Activated CD4-positive, alpha-beta T cell treated with anti-CD3 and anti-CD28 coated beads, Interleukin-2, amount 50 U/mL, for 48 hours (primary cell): ENCODE data around the gene SASH3.
A peak's percentile ranks its signal among the peaks of the same experiment; 100 is the strongest.

Experiments used
- DNase-seq, 2 experiments: peaks; one replicate each; pipeline ENCODE4 v3.0.0-alpha.2; 2020

SASH3 gene

DNA sequence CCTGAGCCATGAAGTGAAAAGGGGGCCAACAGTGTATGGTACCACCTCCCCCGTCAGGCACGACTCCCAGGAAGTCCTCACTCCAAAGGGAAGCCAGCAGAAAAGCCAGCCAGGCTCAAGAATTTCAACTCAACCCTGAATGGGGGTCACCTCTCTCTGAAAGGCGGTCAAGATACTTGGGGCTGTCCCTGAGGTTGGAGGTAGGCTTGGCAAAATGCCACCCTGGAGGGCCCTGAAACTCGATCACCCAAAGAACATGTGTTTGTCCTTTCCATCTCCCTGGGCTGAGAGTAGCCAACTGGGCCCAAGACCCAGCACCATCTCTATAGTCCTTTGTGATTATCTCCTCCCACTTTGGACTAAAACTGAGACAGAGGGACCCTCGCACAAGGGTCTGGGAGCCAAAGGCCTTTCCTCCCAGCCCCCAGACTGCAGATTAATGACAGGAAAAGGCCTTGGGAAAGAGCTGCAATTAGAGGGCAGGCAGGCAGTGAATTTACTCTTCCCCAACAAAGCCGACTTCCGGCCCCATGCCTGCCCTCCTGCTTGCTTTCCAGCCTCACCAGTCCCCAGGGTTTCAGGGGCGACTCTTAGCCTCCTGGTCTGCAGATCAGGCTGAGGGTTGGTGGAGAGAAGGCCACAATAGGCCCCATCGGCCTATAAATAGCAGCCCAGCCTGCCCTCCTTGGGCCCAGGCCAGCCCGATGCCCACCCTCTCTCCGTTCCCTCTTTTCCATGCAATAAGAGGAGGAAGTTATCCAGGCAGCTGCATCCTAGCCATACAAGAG lies 5.6 kb downstream of the SASH3 start:
- DNase-seq, result no peak

DNA sequence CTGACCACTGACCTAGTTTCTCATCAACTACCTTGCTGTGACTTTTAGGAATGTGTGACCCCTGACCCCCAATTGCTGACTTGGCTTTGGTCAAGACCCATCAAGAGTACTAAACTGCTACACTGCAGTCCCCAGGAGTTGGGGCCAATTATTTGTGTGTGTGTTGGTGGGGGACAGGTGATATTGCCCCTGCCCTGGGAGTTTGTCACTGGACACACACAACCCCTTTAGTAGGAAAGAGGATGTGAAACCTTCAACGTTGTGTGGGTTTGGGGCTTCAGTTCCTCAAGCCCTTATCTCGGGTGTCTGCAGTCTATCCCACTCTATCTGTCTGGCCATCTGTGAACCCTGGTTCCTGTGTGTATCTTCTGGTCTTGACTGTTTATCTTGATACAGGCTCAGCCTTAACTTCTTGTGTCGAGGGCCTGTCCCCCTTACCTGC lies 6.5 kb downstream of the SASH3 start:
- no peak for DNase-seq

DNA sequence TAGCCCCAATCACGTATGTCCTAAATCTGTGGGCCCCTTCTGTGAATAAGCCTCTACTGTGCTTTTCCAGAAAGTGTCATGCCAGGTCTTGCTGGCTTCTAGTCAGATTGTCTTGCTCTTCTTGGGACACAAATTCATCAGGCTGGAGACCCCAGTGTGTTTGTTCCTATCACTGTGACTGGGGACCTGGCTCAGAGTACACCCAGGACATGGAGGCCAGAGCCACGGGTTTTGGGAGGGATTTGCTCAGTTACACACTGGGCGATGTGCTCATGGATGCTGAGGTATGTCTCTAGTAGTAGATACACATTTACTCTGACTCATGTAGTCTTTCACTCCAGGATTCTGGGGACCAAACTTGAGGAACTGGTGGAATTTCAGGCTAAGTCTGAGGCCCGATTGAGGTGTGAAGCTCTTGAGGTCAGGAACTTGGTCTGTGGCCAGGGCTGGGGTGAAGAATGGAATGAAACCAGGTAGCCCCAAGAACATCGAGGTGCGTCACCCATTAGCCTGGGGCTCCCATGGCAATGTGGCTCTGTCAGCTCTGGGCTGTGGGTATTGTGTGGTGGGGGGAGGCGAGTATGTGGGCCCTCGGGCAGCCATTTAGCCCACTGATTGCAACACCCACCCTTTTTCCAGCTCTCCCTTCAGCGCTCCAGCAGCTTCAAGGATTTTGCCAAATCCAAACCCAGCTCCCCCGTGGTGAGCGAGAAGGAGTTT lies 7.7 kb downstream of the SASH3 start:
- DNase-seq, result no peak

DNA sequence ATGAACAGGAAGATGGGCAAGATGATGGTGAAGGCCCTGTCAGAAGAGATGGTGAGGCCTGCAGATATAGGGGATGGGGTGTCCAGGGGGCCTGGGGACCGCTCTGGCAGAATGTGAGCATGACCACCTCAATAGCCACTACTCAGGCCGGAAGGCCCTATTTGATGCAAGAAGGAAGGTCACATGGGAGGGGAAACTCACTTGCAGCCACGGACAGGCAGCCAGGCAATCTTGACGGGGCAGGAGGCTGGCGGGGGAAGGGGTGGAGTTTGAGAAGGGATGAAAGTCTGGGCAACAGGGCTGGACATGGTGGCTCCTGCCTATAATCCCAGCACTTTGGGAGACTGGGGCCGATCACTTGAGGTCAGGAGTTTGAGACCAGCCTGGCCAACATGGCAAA lies 8.8 kb downstream of the SASH3 start:
- no peak for DNase-seq

DNA sequence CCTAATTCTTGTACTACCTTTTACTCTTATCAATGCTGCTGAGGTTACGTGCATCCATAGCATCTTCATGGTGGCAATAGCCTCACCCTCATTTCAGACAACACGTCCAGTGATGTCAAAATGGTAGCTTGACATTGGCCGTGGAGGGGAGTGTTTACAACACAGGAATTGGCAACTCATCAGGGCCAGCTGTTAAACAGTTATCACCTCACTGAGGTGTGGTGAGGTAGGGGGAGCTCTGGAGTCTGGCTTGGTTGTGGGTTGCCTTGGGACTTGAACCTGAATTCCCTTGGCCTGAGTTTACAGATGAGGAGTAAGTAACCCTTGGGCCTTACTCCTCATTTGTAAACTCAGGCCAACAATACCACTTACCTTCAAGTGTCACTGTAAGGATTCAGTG lies 10.4 kb downstream of the SASH3 start:
- DNase-seq, result no peak

DNA sequence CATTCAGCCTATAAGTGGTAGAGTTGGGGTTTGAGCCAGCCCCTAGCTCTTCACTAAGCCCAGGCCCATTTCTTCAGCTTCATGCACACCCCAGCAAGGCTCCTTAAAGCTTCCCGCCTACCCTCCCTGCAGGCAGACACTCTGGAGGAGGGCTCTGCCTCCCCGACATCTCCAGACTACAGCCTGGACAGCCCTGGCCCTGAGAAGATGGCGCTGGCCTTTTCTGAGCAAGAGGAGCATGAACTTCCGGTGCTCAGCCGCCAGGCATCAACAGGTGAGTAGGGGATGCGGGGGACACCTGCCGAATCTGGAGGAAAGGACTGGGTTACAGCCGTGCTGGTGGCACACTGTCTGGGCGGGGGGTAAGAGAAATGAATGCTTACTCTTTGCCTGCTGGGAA lies 11.1 kb downstream of the SASH3 start:
- DNase-seq, result no peak

DNA sequence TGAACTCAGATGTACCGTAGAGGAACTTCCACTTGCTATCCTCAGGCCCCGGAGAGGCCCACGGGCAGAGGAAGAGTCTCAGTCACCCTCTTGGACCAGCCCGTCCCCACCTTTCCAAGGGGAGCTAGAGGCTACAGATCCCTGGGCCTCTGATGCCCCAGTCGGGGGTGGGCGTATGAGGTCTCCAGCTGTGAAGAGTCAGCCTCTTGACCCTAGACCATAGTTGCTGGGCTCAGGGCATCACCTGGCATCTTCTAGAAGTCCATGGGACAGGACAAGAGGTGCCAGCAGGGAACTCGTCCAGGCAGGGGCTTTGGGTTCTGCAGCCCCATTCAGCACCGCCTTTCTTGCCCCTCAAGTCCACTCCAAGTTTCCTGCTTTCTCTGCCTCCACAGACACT lies 11.6 kb downstream of the SASH3 start:
- DNase-seq, result no peak

DNA sequence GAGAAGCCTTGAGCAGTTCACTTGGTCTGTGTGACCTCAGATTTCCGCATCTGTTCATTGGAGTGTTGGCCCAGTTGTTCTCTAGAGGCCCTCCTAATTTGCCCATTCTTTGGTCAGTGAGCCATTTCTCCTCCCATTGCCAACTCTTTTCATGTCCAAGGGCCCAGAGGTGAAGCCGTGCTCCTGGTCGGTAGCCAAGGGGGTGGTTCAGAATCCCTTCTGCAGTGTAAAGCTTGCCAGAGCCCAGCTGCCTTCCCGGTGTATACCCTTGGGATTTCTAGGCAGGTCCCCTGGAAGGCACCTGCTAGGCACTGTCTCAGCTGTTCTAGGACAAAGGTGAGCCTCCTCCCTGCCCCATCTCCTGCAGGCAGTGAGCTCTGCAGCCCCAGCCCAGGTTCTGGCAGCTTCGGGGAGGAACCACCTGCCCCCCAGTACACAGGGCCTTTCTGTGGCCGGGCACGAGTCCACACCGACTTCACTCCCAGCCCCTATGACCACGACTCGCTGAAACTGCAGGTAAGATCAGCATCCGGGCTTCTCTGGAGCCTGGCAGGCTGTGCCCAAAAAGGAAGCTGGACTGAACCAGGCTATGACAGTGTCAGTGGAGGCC lies 12.3 kb downstream of the SASH3 start:
- DNase-seq, result no peak

DNA sequence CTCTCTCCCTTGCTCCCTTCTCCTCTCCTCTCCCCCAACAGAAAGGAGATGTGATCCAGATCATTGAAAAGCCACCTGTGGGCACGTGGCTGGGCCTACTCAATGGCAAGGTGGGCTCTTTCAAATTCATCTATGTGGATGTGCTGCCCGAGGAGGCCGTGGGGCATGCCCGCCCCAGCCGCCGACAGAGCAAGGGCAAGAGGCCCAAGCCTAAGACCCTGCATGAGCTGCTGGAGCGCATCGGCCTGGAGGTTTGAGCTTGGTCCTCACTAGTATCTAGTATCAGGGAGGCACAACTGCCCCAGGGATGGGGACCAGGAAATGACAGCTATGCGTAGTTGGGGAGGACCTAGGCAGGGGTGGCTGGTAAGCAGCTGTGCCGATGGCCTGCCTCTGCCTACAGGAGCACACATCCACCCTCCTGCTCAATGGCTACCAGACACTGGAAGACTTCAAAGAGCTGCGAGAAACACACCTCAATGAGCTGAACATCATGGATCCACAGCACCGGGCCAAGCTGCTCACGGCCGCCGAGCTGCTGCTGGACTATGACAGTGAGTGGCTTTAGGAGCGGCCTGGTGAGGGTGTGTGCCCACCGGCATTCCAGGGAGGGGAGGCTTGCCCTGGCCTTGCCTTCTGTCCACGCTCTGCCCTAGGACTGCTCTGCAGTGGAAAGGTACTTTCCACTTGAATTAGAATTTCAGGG lies 13.0 kb downstream of the SASH3 start:
- DNase-seq, result no peak

DNA sequence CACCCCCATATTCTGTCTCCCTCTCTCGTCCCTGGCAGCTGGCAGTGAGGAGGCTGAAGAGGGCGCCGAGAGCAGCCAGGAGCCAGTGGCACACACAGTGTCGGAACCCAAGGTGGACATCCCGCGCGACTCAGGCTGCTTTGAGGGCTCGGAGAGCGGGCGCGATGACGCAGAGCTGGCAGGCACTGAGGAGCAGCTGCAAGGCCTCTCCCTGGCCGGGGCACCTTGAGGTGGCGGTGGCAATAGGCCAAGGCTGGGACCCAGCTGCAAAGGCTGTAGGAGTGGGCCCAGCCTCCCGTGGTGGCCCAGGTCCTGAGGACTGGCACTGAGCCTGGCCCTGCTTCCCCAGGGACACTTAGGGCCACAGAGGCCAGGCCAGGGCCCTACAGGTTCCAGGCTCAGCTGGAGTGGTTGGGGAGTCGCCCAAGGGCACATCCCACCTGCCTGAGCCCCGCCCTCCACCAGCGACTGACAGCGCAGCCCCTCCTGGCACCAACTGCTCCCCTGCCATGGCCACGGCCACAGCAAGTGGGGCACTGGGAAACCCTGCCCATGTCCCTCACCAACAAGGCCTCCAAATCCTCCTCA lies 13.9 kb downstream of the SASH3 start:
- DNase-seq, result no peak

DNA sequence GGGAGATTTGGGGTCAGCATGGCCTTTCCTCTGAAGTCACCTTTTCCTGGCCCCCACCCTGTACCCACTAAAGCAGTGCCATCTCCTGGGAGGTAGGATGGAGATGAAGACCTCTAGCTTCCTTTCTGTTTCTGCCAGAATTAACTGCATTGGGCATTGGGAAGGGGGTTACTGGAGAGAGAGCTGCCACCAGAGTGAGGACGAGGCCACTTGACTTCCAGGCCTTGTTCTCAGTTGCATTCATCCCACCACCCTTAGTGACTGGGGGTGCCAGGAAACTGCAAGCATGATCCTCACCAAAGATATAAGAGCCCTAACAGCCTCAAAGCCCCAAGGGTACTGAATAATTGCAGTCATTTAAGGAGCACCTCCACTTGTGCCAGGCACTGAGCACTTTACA lies 15.8 kb downstream of the SASH3 start:
- DNase-seq, result no peak

DNA sequence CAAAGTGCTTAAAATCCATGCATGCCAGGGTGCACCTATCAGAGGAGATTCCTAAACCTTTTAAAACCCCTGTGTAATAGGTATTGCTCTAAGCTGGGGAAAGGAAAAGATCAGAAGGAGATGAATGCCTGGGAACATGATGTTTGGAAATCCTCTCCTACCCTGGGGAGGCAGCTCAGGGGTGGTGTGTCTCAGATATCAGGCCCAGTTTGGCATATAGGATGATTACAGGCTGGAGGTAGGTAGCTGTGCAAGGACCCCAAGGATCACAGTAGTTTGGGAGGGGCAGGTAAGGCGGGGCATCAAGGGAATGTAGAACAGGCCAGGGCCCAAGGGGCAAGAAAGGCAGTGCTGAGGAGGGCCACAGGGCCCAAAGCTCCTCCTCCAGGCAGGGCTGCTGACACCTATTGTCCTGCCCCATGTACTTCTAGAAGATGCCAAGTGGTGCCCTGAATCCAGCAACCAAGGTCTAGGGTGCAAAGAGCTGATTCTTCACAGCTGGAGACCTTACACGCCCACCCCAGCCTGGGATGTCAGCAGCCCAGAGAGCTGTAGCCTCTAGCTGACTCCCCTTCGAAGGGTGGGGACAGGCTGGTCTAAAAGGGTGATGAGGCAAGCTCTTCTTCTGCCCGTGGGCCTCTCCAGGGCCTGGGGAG lies 17.6 kb downstream of the SASH3 start:
- DNase-seq, result no peak

DNA sequence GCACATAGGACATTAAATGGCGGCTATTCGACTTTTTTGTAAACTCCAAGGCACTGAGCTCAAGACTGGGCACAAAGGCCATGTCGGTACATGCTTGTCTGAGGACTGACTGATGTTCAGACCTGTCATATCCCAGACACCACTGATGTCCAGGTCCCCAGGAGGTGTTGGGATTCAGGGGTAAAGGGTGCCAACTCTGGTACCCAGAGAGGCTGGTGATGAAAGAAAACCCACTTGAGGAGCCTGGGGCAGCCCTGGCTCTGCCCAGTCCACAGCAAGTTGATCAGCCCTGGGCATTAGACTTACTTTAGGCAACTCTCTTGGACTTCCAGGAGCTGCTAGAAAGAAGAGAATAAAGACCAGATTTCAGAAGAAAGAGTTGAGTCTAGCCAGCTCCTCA lies 18.7 kb downstream of the SASH3 start:
- DNase-seq, result no peak

DNA sequence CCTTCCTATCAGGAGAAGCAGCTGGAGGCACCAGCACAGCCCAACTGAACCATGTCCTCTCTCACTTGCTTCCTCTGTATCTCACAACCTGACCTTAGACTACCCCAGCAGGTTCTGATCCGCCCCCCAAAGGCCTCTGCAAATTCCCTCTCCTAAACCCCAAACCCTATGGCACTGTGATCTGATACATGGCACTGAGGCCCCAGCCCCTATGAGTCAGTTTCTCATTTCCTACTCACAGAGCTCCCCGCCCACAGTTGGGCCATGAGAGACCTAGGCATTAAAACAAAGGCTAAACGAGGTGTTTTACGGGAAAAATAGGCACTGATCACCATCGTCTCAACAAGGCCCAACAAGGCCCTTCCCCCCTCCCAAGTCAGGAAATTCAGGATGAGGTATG lies 19.1 kb downstream of the SASH3 start:
- DNase-seq, result peak; percentile 49 to 59

DNA sequence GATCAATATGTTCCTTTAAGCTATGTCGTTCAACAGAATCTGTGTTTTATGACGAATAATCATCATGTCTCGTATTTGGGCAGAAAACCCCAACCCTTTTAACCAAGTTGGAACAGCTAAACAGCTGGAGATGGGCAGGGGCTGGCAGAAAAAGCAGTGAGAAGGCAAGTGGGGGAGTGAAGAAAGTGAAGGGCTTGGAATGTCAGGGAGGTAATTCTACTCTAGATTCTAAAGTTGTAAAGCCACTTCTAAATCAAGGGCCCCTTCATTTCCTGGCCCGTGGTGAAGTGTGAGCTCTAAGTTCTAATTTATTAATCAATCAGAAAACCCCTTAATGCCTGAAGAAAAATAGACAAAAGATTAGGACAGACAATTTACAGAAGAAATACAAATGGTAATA lies 20.4 kb downstream of the SASH3 start:
- no peak for DNase-seq

DNA sequence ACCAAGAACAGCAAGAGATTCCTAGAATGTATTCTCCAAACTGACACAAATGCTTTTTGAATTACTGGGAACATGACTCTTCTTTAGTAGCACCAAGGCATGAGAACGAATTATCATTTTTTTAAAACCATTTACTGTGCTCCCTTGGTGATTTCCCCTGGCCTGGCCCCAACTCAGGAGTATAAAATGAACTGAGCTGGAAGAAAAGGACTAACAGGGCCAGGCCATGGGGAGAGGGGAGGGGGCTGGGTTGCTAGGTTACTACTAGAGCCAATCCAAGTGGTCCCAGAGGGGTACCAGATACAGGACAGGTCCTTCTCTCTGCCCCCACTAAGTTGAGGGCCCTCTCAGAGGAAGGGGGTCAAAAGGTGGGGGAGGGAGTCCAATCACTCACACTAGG lies 23.1 kb downstream of the SASH3 start:
- no peak for DNase-seq

DNA sequence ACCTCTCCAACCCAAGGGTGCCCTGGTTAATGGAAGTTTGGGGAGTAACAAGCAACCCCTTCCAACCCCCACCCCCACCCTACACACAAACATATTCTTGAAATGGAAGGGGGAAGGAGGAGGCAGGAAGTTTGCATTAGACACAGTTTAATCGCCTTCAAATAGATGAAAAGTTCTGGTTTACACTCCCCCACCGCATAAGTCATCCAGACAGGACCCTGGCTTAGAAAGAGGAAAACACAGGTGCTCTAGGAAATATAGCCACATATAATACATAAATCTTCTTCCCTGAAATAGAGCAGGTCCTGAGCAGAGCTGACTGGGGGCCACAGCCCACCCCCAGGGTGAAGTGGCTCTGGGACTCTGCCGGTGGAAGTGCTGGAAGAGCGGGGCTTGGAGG lies 25.1 kb downstream of the SASH3 start:
- no peak for DNase-seq

DNA sequence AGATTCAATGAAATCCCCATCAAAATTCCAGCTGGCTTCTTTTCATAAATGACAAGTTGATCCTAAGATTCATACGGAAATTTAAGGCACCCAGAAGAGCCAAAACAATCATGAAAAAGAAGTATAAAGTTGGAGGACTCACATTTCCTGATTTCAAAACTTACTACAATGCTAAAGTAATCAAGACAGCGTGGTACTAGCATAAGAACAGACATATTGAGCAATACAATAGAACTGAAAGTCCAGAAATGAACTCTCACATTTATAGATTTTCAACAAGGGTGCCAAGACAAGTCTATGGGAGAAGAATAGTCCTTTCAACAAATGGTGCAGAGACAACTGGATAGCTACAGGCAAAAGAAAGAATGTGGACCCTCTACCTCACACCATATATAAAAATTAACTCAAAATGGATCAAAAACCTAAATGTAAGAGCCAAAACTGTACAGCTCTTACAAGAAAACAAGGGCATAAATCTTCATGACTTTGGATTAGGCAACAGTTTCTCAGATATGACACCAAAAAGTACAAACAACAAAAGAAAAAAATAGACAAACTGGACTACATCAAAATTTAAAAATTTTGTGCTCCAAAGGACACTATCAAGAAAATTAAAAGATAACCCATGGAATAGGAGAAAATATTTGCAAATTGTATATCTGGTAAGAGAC lies 28.5 kb downstream of the SASH3 start:
- DNase-seq, result no peak

DNA sequence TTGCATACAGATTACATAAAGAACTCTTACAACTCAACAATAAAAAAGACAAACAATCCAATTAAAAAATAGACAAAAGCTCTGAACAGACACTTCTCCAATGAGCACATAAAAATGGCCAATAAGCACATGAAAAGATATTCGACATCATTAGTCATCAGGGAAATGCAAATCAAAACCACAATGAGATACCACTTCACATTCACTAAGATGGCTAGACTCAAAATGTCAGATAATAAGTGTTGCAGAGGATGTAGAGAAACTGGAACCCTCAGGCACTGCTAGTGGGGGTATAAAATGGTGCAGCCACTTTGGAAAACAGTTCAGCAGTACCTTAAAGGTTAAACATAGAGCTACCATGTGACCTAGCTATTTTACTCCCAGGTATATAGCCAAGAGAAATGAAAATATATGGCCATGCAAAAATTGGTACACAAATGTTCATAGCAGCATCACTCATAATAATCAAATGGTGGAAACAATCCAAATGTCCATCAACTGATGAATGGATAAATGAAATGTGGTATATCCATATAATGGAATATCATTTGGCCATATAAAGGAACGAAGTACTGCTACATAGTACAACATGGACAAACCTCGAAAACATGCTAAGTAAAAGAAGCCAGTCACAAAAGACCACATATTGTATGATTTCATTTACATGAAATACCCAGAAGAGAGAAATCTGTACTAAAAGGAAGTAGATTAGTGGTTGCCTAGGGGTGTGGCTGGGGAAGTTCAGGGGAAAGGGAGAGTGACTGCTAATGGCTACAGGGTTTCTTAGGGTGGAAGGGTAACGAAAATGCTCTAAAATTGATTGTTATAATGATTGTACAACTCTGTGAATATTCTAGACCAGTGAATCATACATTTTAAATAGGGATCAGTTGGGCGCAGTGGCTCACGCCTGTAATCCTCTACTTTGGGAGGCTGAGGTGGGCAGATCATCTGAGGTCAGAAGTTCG lies 29.4 kb downstream of the SASH3 start:
- no peak for DNase-seq

DNA sequence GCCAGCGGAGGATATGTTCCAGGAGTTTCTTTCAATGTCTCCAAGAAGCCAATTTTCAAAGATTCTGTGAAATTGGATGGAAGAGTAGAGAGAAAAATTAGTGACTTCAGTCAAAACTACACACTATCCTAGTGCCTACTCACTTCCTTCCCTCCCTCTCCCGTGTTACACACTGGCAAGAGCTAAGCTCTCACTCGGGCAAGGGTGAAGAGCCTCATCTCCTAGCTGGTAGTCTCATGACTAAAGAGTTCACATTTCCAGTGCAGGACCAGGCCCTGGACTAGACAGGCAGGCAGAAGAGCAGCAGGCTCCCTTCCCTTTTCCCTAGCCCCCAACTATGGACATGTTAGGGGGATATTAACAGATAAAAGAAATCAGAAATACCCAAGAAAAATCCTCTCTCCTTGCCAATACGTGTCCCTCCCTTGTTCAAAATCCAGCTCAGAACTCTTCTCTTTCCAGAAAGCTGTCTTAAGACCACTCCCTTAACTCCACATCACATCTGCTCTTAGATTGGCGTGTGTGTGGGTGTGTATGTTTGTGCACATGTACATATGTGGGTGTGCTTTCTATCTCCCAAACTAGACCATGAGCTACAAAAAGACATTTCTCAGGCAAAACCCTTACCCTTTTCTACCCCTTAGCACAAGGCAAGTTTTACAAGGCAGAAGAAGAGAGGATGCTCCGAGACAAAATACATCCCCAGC lies 34.1 kb downstream of the SASH3 start:
- DNase-seq, result no peak
